ENCODE results near the gene SMYD3.

The SMYD3 gene

GRCh38 chr1:245754463-245754961 lies 752.6 kb downstream of the SMYD3 start:
- Histone ChIP-seq H3K79me2 (no peaks in the 10 kb centered on the region), H3K27me3 (ENCODE audit: control insufficient read depth, insufficient read depth, low read length) (no peaks in the 10 kb centered on the region), H3K9me3 (ENCODE audit: control insufficient read depth, low read length) (no peaks in the 10 kb centered on the region), H3K4me3 (ENCODE audit: low read depth, low read length) (no peak overlapping the region), H2AFZ (no peak overlapping the region), H3K9ac (no peak overlapping the region), H3K36me3 (ENCODE audit: control insufficient read depth, insufficient read depth, low read length) (no peaks in the 10 kb centered on the region), H3K4me2 (ENCODE audit: low read length) (no peak overlapping the region), H3K4me1 (no peaks in the 10 kb centered on the region), H3K27ac (no peak overlapping the region)
- no peak for TF ChIP-seq CTCF (IDR thresholded peaks at IDR 0.05)

- H3K9me3 ChIP-seq (ENCODE audit: control insufficient read depth, low read length) = no peaks in the 10 kb centered on the region
These were observed 753.3 kb downstream of the SMYD3 start for GRCh38 chr1:245753807-245754206.

GRCh38 chr1:245752561-245752960 lies 754.5 kb downstream of the SMYD3 start:
- Histone ChIP-seq H3K36me3 (ENCODE audit: control insufficient read depth, insufficient read depth, low read length) (no peaks in the 10 kb centered on the region), H3K27ac (no peak overlapping the region), H3K9ac (no peak overlapping the region), H2AFZ (no peak overlapping the region), H3K9me3 (ENCODE audit: control insufficient read depth, low read length) (no peaks in the 10 kb centered on the region), H3K4me2 (ENCODE audit: low read length) (no peak overlapping the region), H3K4me1 (no peaks in the 10 kb centered on the region), H3K79me2 (no peaks in the 10 kb centered on the region), H3K27me3 (ENCODE audit: control insufficient read depth, insufficient read depth, low read length) (no peaks in the 10 kb centered on the region), H3K4me3 (ENCODE audit: low read depth, low read length) (no peak overlapping the region)
- TF ChIP-seq CTCF (IDR thresholded peaks at IDR 0.05) = no peak

More at GRCh38 chr1:245753807-245754206, 753.3 kb downstream of the SMYD3 start:
- Histone ChIP-seq H3K27ac (no peak overlapping the region), H3K79me2 (no peaks in the 10 kb centered on the region), H2AFZ (no peak overlapping the region), H3K36me3 (ENCODE audit: control insufficient read depth, insufficient read depth, low read length) (no peaks in the 10 kb centered on the region), H3K4me2 (ENCODE audit: low read length) (no peak overlapping the region), H3K4me1 (no peaks in the 10 kb centered on the region), H3K27me3 (ENCODE audit: control insufficient read depth, insufficient read depth, low read length) (no peaks in the 10 kb centered on the region), H3K9ac (no peak overlapping the region), H3K4me3 (ENCODE audit: low read depth, low read length) (no peak overlapping the region)
- no peak for TF ChIP-seq CTCF (IDR thresholded peaks at IDR 0.05)

GRCh38 chr1:245751726-245752470 lies 755.2 kb downstream of the SMYD3 start:
- H3K9ac ChIP-seq = no peak overlapping the region
- H3K79me2 ChIP-seq = no peaks in the 10 kb centered on the region
- no peaks in the 10 kb centered on the region for H3K4me1 ChIP-seq
- H3K4me2 ChIP-seq (ENCODE audit: low read length) = no peak overlapping the region
- no peak overlapping the region for H3K27ac ChIP-seq
- no peak for TF ChIP-seq CTCF (IDR thresholded peaks at IDR 0.05)
- H3K27me3 ChIP-seq (ENCODE audit: control insufficient read depth, insufficient read depth, low read length) = no peaks in the 10 kb centered on the region
- H3K36me3 ChIP-seq (ENCODE audit: control insufficient read depth, insufficient read depth, low read length) = no peaks in the 10 kb centered on the region
- no peak overlapping the region for H3K4me3 ChIP-seq (ENCODE audit: low read depth, low read length)
- H2AFZ ChIP-seq = no peak overlapping the region
- no peaks in the 10 kb centered on the region for H3K9me3 ChIP-seq (ENCODE audit: control insufficient read depth, low read length)

GRCh38 chr1:245751116-245751515 lies 756.0 kb downstream of the SMYD3 start:
- Histone ChIP-seq H3K27me3 (ENCODE audit: control insufficient read depth, insufficient read depth, low read length) (no peaks in the 10 kb centered on the region), H3K4me3 (ENCODE audit: low read depth, low read length) (no peak overlapping the region), H3K36me3 (ENCODE audit: control insufficient read depth, insufficient read depth, low read length) (no peaks in the 10 kb centered on the region), H2AFZ (no peak overlapping the region), H3K4me1 (no peaks in the 10 kb centered on the region), H3K9ac (no peak overlapping the region), H3K79me2 (no peaks in the 10 kb centered on the region), H3K4me2 (ENCODE audit: low read length) (no peak overlapping the region), H3K9me3 (ENCODE audit: control insufficient read depth, low read length) (no peaks in the 10 kb centered on the region), H3K27ac (no peak overlapping the region)
- TF ChIP-seq CTCF (IDR thresholded peaks at IDR 0.05) = no peak
